KOPT-K1 (cell line): ENCODE results near the gene DGKD.

Source experiments
- H3K27ac ChIP-seq: fragments of 200-600 bp; sonication (generic); 2 replicates; pipeline ENCODE4 v1.5.1; 2016; ENCODE audit warnings: antibody characterized with exemption, mild to moderate bottlenecking, low read depth, low read length; ENCODE audit not compliant: poor library complexity, severe bottlenecking
- H3K36me3 ChIP-seq: fragments of 200-600 bp; sonication (generic); 2 replicates; pipeline ENCODE4 v1.5.1; 2017; ENCODE audit warnings: antibody characterized with exemption, mild to moderate bottlenecking, low read length, moderate library complexity; ENCODE audit not compliant: insufficient read depth
- H3K9me3 ChIP-seq: fragments of 200-600 bp; sonication (generic); 2 replicates; pipeline ENCODE4 v1.5.1; 2017; ENCODE audit warnings: antibody characterized with exemption, low read length, mild to moderate bottlenecking; ENCODE audit not compliant: insufficient read depth, poor library complexity, severe bottlenecking

The DGKD gene

DNA sequence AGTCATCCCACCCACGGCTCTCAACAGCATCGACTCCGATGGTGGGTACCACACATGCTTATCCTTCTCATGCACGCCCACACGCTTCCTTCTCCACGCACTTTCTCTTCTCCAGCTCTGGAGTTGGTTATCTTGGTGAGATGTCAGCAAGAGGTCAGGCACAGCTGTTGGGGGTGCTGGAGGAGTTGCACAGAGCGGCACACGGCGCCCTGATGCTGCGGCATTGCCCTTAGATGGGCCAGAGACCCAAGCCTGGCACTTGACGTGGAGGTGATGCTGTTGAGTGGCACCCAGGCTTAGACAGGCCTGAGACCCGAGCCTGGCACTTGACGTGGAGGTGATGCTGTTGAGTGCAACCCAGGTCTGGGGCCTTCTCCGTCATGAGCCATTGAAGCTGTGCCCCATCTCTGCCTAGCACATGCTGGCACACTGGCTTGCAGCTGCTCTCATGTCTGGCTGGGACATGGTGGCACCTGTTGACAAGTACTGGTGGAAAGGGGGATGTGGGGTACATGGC lies 83.2 kb downstream of the DGKD start:
- Histone ChIP-seq H3K27ac (no peak overlapping the region), H3K36me3 (peaks cover 82% of the 10 kb centered on the region), H3K9me3 (no peaks in the 10 kb centered on the region)

DNA sequence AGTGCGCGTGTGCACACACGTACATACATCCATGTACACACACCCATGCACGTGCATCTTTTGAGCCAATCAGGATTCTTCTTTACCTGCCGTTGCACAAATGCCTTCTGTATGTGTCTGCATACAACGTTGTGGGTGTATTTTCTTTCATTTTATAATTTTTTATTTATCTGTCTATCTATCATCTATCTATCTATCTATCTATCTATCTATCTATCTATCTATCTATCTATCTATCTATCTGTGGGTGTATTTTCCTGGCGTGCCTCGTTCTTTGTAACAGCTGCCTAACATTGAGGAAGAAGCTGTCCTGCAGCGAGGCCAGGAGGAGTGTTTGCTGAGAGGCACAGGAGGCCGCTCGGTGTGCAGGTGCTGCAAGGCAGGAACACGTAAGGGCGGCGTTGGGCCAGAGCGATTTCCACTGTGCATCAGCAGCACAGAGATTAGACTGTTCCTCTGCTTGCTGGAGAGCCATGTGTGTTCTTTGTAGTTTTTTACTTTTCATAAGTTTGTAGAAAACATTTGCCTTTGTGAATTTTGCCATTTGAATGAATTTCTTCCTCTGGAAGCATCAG lies 84.4 kb downstream of the DGKD start:
- H3K36me3 ChIP-seq = peaks cover 88% of the 10 kb centered on the region
- no peak overlapping the region for H3K27ac ChIP-seq
- H3K9me3 ChIP-seq = no peaks in the 10 kb centered on the region

DNA sequence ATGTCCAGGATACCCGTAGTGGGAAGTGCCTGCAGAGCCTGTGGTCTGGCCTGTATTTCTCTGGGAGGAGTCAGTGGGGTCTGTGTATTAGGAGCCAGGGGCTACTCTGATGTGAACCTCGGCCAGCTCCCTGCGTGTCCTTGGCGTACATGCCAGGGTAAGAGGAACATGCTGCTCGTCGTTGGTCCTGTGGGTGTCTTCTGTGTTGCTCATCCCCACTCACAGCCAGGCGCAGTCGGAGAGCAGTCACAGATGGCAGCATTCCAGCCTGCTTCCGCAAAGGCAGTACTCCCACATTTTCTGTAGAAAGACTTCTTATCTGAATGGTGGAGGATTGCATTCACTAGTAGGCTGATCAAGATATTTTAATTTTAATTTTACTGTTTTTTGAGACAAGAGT lies 84.9 kb downstream of the DGKD start:
- H3K27ac ChIP-seq = no peak overlapping the region
- H3K36me3 ChIP-seq = peaks cover 93% of the 10 kb centered on the region

DNA sequence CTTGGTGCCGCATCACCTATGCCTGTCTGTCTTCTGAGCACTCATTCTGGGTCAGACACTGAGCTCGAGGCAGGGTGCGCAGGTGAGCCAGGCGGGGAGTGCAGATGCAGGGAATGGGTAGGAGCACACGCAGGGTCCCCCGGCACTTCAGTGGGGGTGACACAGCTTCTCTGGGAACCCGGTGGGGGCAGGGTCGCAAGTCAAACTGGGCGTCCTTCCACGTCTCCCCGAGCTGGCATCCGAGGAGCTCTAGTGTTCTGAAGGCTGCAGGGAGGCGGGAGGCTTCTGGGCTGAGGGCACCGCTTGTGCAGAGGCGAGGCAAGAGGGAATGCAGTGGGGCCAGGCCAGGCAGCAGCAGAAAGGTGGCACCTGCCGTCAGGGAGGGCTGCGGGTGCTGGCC lies 86.0 kb downstream of the DGKD start:
- Histone ChIP-seq H3K36me3 (peaks cover 93% of the 10 kb centered on the region), H3K27ac (no peak overlapping the region), H3K9me3 (no peaks in the 10 kb centered on the region)

More for the DNA sequence above, 84.9 kb downstream of the DGKD start:
- no peaks in the 10 kb centered on the region for H3K9me3 ChIP-seq

DNA sequence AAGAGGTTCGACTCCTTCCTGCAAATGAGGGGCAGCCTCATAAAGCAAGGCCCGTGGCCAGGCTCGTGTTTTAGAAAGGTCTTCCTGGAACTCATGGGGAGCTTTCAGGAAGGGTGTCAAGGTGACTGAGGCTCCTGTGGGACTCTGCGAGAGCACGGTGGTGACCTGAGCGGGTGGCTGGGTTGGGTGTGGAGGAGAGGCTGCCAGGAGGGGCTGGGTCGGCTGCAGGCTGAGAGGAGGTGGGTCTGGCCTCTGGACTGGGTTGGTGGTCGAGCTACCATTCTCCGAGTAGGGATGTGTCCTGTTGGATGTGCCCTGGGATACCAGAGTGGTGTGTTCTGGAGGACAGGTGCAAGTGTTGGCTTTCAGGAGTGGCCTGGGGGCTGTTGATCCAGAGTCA lies 86.4 kb downstream of the DGKD start:
- H3K27ac ChIP-seq = no peak overlapping the region
- H3K36me3 ChIP-seq = peaks cover 93% of the 10 kb centered on the region
- no peaks in the 10 kb centered on the region for H3K9me3 ChIP-seq

DNA sequence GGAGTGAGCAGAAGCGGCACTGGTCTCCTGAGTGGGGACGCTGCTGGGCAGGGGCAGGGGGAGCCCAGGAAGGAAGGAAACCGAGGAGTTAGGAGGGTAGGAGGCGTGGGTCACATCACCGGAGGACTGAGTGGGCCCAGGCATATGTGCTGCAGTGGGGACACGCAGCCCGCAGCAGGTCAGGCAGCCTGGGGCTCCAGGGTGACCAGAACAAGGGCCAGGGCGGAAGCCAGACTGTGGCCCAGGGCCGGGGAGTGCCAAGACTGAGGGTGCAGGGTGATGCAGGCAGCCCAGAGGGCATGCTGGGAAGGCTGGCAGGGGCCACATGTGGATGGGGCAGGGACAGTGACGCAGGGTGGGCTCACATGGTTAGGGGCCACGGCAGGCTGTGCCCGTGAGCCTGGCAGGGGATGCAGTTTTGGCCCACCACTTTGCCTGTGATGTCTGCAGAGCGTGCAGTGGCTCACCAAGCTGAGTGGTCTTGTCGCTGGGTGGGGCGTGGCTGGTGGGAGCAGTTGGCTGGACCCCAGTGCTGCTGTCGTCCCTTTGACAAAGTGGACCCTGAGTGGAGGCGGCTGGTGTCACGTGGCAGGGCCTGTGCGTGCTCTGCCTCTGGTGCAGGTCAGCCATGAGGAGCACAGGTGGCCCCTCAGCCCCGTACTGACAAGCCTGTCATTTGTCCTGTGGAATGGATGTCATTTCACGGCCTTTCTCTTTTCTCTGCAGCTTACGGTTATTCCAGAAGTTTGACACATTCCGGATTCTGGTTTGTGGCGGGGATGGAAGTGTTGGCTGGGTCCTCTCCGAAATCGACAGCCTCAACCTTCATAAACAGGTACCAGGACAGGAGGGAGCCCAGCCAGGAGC lies 87.1 kb downstream of the DGKD start:
- Histone ChIP-seq H3K27ac (no peak overlapping the region), H3K36me3 (peaks cover 93% of the 10 kb centered on the region)

DNA sequence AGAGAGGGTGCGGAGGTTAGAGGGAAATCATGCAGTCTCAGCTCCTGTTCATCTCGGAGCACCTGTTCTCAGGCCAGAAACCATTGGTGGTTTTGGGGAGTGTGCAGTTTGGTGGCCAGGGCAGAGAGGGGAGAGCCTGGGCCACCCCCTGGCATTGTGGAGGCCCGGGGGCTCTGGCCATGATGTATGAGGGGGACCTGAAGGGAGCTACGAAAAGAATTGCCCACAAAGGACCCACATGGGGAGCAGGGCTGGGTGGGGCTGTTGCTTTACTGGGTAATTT lies 87.7 kb downstream of the DGKD start:
- H3K36me3 ChIP-seq = peaks cover 93% of the 10 kb centered on the region

More for the DNA sequence above, 87.1 kb downstream of the DGKD start:
- H3K9me3 ChIP-seq = no peaks in the 10 kb centered on the region

DNA sequence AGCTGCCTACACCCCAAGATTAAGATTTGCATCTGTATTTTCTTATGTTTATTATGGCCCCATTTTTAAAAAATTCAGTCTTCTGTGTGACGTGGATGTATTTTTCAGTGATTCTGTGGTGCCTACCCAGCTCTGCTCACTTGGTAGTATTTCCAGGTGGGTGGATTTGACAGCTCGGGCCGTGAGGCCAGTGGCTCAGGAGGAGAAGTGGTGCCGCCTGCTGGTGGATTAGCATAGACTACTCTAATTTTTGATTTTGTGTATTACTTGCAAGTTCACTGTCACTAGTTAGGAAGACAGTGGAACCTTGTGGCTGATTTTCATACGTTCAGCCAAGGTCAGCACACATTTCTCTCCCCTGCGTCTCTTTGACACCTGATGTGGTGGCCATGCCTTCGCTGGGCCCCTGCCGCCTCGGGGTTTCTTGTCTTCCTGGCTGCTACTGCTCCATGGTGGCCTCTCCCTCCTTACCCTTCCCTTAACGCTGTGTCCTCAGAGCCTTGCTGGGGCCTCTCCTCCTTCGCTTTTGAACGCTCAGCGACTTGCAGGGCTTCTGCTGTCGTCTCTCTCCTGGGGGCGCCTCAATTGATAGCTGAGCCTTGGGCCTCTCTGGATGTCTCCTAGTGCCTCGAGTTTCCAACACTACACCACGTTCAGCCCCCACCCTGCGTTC lies 89.4 kb downstream of the DGKD start:
- H3K36me3 ChIP-seq = peaks cover 90% of the 10 kb centered on the region
- no peaks in the 10 kb centered on the region for H3K9me3 ChIP-seq
- H3K27ac ChIP-seq = no peak overlapping the region

More for the DNA sequence above, 87.7 kb downstream of the DGKD start:
- H3K27ac ChIP-seq = no peak overlapping the region
- no peaks in the 10 kb centered on the region for H3K9me3 ChIP-seq

DNA sequence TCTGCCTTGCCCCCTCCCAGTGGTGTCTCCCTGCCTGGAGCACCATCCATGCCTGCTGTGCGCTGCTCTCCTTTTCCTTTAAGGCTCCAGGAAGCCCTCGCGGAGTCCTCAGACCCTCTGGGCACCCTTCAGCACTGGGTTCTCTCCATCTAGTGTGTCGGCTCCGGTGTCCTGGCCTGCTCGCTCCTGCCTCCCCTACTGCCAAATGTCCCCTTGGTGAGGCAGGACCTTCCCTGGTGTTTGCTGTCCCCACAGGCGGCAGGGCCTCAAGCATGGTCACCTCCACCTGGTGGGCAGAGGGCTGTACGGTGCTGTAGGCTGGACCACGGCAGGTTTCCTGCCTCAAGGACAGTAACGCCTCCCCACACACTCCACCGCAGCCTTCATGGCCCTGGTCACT lies 90.2 kb downstream of the DGKD start:
- Histone ChIP-seq H3K27ac (no peak overlapping the region), H3K9me3 (no peaks in the 10 kb centered on the region)

DNA sequence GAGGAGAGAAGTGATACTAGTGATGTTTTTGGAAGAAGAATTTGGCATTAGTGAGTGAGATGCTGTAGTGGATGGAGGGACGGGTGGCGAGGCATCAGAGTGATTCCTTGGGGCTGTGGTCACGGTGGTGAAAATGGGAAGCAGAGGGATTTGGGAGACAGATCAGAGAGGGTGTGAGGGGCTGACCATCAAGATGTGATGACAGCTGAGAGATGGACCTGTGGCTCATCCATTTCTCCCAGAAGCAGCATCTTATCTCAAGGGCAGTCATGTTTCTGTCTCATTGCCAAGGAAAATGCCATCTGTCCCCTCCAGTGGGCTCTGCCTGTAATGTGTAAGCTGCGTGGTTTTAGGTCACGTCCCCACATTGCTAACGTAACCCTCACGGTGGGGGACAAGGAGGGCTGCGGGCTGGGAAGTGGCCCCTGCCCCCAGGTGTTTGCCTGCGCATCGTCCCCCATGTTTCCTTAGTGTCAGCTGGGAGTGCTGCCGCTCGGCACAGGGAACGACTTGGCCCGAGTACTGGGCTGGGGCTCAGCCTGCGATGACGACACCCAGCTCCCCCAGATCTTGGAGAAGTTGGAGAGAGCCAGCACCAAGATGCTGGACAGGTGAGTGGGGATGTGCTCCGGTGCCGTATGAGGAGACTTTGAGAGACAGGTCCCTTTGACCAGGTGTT lies 91.0 kb downstream of the DGKD start:
- peaks cover 90% of the 10 kb centered on the region for H3K36me3 ChIP-seq
- no peaks in the 10 kb centered on the region for H3K9me3 ChIP-seq
- H3K27ac ChIP-seq = no peak overlapping the region

More for the DNA sequence above, 90.2 kb downstream of the DGKD start:
- H3K36me3 ChIP-seq = peaks cover 90% of the 10 kb centered on the region

DNA sequence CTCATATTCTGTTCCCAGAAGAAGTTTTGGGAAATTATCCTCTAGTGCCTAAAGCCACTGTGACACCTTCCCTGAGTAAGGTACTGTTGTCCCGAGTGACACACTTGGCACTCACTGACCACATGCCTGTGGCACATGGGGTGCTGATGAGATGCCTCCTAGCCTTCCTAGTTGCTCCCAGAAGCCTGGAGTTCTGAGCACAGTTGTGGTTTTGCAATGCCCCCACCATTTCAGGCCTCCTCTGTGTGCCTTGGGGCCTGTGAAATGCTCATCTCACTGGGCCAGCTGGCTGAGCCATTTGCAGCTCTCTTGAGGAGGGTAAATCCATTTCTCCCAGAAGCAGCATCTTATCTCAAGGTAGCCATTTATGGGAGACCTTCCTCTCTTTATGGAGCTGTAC lies 91.8 kb downstream of the DGKD start:
- Histone ChIP-seq H3K27ac (no peak overlapping the region), H3K36me3 (peaks cover 90% of the 10 kb centered on the region), H3K9me3 (no peaks in the 10 kb centered on the region)

DNA sequence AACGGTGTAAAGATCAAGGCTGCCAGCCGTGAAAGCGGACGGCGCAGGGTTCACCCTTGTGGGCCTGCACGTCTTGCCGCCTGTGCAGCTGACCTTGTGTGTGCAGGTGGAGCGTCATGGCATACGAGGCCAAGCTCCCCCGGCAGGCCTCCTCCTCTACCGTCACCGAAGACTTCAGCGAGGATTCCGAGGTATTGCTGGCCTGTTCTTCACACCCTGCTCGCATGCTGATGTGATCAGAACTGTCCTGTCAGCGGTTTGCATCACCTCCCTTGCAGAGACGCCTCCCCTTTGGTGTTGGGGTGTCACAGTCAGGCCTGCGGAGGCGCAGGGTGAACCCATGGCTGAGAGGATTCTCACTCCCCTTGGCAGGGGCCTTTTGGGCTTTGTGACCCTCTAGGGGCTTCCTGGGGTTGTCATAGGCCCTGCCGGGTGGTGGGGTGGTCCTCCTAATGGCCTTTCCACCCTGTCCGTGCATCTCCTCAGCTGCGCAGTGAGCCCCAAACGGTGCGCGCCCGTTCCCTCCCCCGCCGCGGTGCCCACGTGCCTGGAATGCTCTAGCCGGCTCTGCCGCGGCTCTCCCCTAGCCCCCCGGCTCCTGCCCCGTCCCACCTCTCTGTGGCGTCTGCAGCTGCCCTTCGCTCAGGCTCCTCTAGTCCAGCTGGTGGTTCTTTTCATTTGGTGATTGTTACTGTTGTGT lies 92.5 kb downstream of the DGKD start:
- Histone ChIP-seq H3K9me3 (no peaks in the 10 kb centered on the region), H3K36me3 (peaks cover 90% of the 10 kb centered on the region), H3K27ac (no peak overlapping the region)

DNA sequence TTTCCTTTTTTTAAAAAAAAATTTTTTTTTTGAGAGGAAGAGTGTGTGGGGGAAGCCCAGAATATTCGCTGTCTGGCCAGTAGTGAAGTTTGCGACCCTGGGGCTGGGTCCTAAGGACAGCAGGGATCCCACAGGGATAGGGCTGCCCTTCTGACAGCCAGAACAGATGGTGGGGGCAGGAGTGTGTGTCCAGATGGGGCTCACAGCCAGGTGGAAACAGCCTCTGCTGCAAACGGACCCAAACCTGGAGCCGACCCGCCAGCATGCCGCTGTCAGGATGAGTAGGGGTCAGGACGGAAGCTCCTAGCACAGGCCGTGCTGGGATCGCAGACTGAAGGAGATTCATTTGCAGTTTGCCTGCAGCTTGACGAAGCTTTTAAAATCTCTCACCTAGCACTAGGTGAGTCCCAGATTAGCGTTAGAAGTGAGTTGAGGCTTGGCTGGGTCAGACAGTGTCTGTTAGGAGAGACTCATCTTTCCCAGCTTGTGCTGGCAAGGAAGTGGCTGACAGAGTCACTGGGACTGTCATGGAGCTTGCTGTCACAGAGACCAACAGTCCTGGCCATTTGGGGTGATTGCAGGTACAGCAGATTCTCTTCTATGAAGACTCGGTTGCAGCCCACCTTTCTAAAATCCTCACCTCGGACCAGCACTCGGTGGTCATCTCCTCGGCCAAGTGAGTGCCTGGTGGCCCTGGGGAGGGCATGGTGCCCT lies 93.4 kb downstream of the DGKD start:
- H3K27ac ChIP-seq = no peak overlapping the region
- H3K36me3 ChIP-seq = peaks cover 91% of the 10 kb centered on the region
- H3K9me3 ChIP-seq = no peaks in the 10 kb centered on the region

DNA sequence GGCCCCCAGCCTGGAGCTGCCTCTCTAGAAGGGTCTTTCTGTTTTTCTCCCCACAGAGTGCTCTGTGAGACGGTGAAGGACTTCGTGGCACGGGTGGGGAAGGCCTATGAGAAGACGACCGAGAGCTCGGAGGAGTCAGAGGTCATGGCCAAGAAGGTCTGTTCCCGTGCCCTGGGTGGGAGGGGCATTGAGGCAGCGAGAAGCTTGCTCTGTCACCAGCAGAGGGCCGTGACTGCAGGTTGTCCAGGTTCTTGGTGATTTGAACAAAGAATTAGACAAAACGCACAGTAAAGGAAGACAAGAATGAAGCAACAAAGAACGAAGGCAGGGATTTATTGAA lies 93.9 kb downstream of the DGKD start:
- peaks cover 92% of the 10 kb centered on the region for H3K36me3 ChIP-seq
- H3K9me3 ChIP-seq = no peaks in the 10 kb centered on the region
- H3K27ac ChIP-seq = no peak overlapping the region
